GM23338 (cell line): ENCODE results near the gene COP1. TPM values are rescaled to one million over a fixed set of nuclear protein-coding genes. Genes with fewer than 3 reads are reported as not detected.

Experiments
- ATAC-seq: fragments of 200-7000 bp; cut with Tn5 transposase; 3 replicates; pipeline ENCODE4 v1.9.1; 2020
- DNase-seq: peaks from one replicate; pipeline ENCODE4 v3.0.0-alpha.2; 2015; ENCODE audit warnings: low spot score
- H2AFZ ChIP-seq: fragments of 200-600 bp; sonication (generic); 2 replicates; pipeline ENCODE4 v1.8.0; 2016; ENCODE audit warnings: antibody characterized with exemption, mild to moderate bottlenecking, moderate library complexity
- H3F3A ChIP-seq: fragments of 200-600 bp; sonication (generic); replicated peaks from 2 replicates; pipeline ENCODE4 v1.8.0; 2017; ENCODE audit warnings: antibody characterized with exemption, mixed run types, low read depth
- H3K27ac ChIP-seq: fragments of 200-600 bp; sonication (generic); 2 replicates; pipeline ENCODE4 v1.6.1; 2016; ENCODE audit warnings: low read depth
- H3K27me3 ChIP-seq: fragments of 200-600 bp; sonication (generic); 2 replicates; pipeline ENCODE4 v1.8.0; 2016; ENCODE audit warnings: mild to moderate bottlenecking, mixed run types, moderate library complexity; ENCODE audit not compliant: insufficient read depth
- H3K36me3 ChIP-seq: fragments of 200-600 bp; sonication (generic); 2 replicates; pipeline ENCODE4 v1.8.0; 2016; ENCODE audit warnings: mild to moderate bottlenecking; ENCODE audit not compliant: insufficient read depth
- H3K4me1 ChIP-seq: fragments of 200-600 bp; sonication (generic); 2 replicates; pipeline ENCODE4 v1.8.0; 2016; ENCODE audit warnings: mild to moderate bottlenecking, moderate library complexity; ENCODE audit not compliant: insufficient read depth
- H3K4me2 ChIP-seq: fragments of 200-600 bp; sonication (generic); 2 replicates; pipeline ENCODE4 v1.7.1; 2017; ENCODE audit warnings: mixed run types
- H3K4me3 ChIP-seq: fragments of 200-600 bp; sonication (generic); 2 replicates; pipeline ENCODE4 v1.6.1; 2016; ENCODE audit warnings: mixed run types
- H3K79me2 ChIP-seq: fragments of 200-600 bp; sonication (generic); replicated peaks from 2 replicates; pipeline ENCODE4 v1.8.0; 2017; ENCODE audit warnings: mild to moderate bottlenecking; ENCODE audit not compliant: insufficient read depth
- H3K9me2 ChIP-seq: fragments of 200-600 bp; sonication (generic); 2 replicates; pipeline ENCODE4 v1.8.0; 2017; ENCODE audit not compliant: insufficient read depth
- H4K20me1 ChIP-seq: fragments of 200-600 bp; sonication (generic); replicated peaks from 2 replicates; pipeline ENCODE4 v1.8.0; 2017; ENCODE audit warnings: mild to moderate bottlenecking; ENCODE audit not compliant: insufficient read depth
- H3K27ac Mint-ChIP-seq: 2 replicates; pipeline ENCODE4 v1.8.0; 2020; ENCODE audit warnings: inconsistent platforms, mild to moderate bottlenecking, moderate library complexity, mixed read lengths
- H3K27me3 Mint-ChIP-seq: 3 replicates; pipeline ENCODE4 v1.8.0; 2022; ENCODE audit warnings: low read depth, mild to moderate bottlenecking, moderate library complexity, mixed read lengths, inconsistent platforms; ENCODE audit not compliant: insufficient read depth, poor library complexity
- H3K36me3 Mint-ChIP-seq: 3 replicates; pipeline ENCODE4 v1.8.0; 2021; ENCODE audit warnings: low read depth, mild to moderate bottlenecking, inconsistent platforms, moderate library complexity, mixed read lengths
- H3K4me1 Mint-ChIP-seq: 3 replicates; pipeline ENCODE4 v1.8.0; 2020; ENCODE audit warnings: mild to moderate bottlenecking, inconsistent platforms, mixed read lengths
- H3K4me3 Mint-ChIP-seq: 3 replicates; pipeline ENCODE4 v1.8.0; 2021; ENCODE audit warnings: moderate library complexity, mild to moderate bottlenecking, inconsistent platforms, mixed read lengths
- H3K9me3 Mint-ChIP-seq: 3 replicates; pipeline ENCODE4 v1.8.0; 2020; ENCODE audit warnings: moderate library complexity, mild to moderate bottlenecking, inconsistent platforms, mixed read lengths
- CTCF ChIP-seq, 2 experiments: fragments of 200-600 bp in 1 of 2; sonication (generic) in 1 of 2; conservative IDR thresholded peaks; 2 replicates each; pipeline versions ENCODE4 v1.5.1 to v1.6.1; 2016 to 2017; ENCODE audit warnings: antibody characterized with exemption in 2 of 2, low read depth in 2 of 2, mild to moderate bottlenecking in 2 of 2, moderate library complexity in 1 of 2
- ETS1 ChIP-seq: IDR thresholded peaks from 2 replicates; pipeline ENCODE4 v1.6.1; 2016; ENCODE audit warnings: antibody characterized with exemption
- EZH2 ChIP-seq: fragments of 200-600 bp; sonication (generic); IDR thresholded peaks from one replicate; pipeline ENCODE4 v1.8.0; 2017; ENCODE audit warnings: antibody characterized with exemption, mild to moderate bottlenecking, low read depth; ENCODE audit not compliant: unreplicated experiment
- JUNB ChIP-seq: IDR thresholded peaks from one replicate; pipeline ENCODE4 v1.6.1; 2016; ENCODE audit warnings: antibody characterized with exemption; ENCODE audit not compliant: unreplicated experiment
- NANOG ChIP-seq: IDR thresholded peaks from 2 replicates; pipeline ENCODE4 v1.6.1; 2016; ENCODE audit warnings: antibody characterized with exemption, borderline replicate concordance
- POLR2AphosphoS5 ChIP-seq: IDR thresholded peaks from 2 replicates; pipeline ENCODE4 v1.6.1; 2016; ENCODE audit warnings: antibody characterized with exemption, low read depth
- REST ChIP-seq: IDR thresholded peaks from one replicate; pipeline ENCODE4 v1.6.1; 2018; ENCODE audit warnings: antibody characterized with exemption; ENCODE audit not compliant: unreplicated experiment
- STAT1 ChIP-seq: IDR thresholded peaks from one replicate; pipeline ENCODE4 v1.6.1; 2016; ENCODE audit warnings: antibody characterized with exemption; ENCODE audit not compliant: unreplicated experiment
- ZNF114 ChIP-seq: fragments of 250-450 bp; sonication (Bioruptor Pico); IDR thresholded peaks from 2 replicates; pipeline ENCODE4 v1.5.0; 2020; ENCODE audit warnings: mild to moderate bottlenecking, moderate library complexity
- ZNF331 ChIP-seq: fragments of 250-450 bp; sonication (Bioruptor Pico); IDR thresholded peaks from 2 replicates; pipeline ENCODE4 v1.5.0; 2020; ENCODE audit warnings: low read depth, mild to moderate bottlenecking, moderate library complexity
- polyA plus RNA-seq: library from polyadenylated mRNA; unstranded; fragments of >200 nt; fragmentation: Nextera tagmentation; extraction: Ambion mirVana; gene quantifications from 2 replicates; pipeline ENCODE4 v1.2.1, GENCODE V29; 2016
- total RNA-seq: library from RNA; depleted of rRNA; stranded (reverse); fragments of >200 nt; shearing (Covaris generic); gene quantifications from 2 replicates; pipeline ENCODE4 v1.2.3, GENCODE V29; 2014

COP1 gene
- total and polyA plus RNA-seq, 2 experiments from 2014 or later, result 54.0 to 54.9 TPM

- no peak for TF ChIP-seq ETS1
- no peak for TF ChIP-seq EZH2
- TF ChIP-seq CTCF (conservative IDR thresholded peaks at IDR 0.05; ENCODE audit: low read depth in 2 of 2), result no peak
- TF ChIP-seq ZNF331 (CRISPR knock-in tag), result no peak
- no peak for TF ChIP-seq STAT1
Observed at GRCh38 chr1:176195547-176195946, 11.5 kb downstream of the COP1 start (continued).

GRCh38 chr1:176193663-176194062 lies 13.4 kb downstream of the COP1 start:
- Histone ChIP-seq H3K4me2 (no peak overlapping the region), H4K20me1 (peaks cover 22% of the 10 kb centered on the region), H3K4me1 (0 out of 2 replicates have a peak, but pooled peaks cover 9% of the 10 kb centered on the region), H3K27ac (no peak overlapping the region), H3K4me3 (no peak overlapping the region), H3K36me3 (no peaks in the 10 kb centered on the region), H3F3A (no peaks in the 10 kb centered on the region), H3K9me2 (no peaks in the 10 kb centered on the region), H3K27me3 (no peaks in the 10 kb centered on the region), H3K79me2 (peaks cover 99% of the 10 kb centered on the region), H2AFZ (no peak overlapping the region)
- Mint-ChIP-seq H3K36me3 (no peaks in the 10 kb centered on the region), H3K4me3 (no peak overlapping the region), H3K4me1 (peaks cover 26% of the 10 kb centered on the region), H3K27ac (no peak overlapping the region), H3K9me3 (no peaks in the 10 kb centered on the region), H3K27me3 (peaks cover 7% of the 10 kb centered on the region)
- ATAC-seq (no peak), DNase-seq (no peak)
- TF ChIP-seq REST (no peak), STAT1 (no peak), CTCF (conservative IDR thresholded peaks at IDR 0.05; ENCODE audit: low read depth in 2 of 2) (no peak), ZNF114 (CRISPR knock-in tag) (no peak), ZNF331 (CRISPR knock-in tag) (no peak), JUNB (no peak), ETS1 (no peak), NANOG (no peak), EZH2 (no peak), POLR2AphosphoS5 (no peak)
